Measurements from ENCODE around the gene PFDN2.

The PFDN2 gene

DNA sequence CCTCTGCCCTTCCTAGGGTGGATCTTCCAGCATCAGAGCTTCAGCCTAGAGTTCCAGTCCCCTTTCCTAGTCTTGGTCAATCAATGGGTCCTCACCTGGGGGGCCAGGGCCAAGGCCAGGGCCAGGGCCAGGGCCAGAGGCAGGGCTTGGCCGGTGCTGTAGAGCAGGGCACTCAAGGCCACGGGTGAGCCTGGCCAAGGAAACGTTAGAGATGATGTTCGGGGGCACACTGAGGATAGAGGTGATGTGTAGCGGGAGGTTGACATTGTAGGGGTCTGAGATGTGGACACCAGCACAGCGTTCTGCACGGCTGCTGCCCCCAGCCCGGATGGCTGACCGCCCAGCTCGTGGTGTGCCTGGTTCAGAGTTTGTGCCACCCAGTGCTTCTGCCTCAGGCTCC is 66.6 kb downstream of the PFDN2 start:
- DNase-seq (ENCODE audit: low read depth), result no peak

All from stimulated activated CD8-positive, alpha-beta memory T cell treated with anti-CD3 and anti-CD28 coated beads, Interleukin-15, amount 100 ng/mL, for 1 hour (primary cell).